Measurements from ENCODE around the gene KIRREL2. TPM values are rescaled to one million over a fixed set of nuclear protein-coding genes. Genes with fewer than 3 reads are reported as not detected.
"Not testable (repeated sequence)": the region's sequence is repeated elsewhere in the genome, so short reads cannot be mapped to it uniquely, and the experiment has no call there.

KIRREL2 gene
- total RNA-seq, 2 donors from 2014 or later, result 3.0 to 5.6 TPM

- H3K4me1 Mint-ChIP-seq (ENCODE audit: low read depth), result no peaks in the 10 kb centered on the region
- no peak for DNase-seq
- H3K27me3 Mint-ChIP-seq (ENCODE audit: low read depth), result peaks cover 23% of the 10 kb centered on the region
- H3K9me3 Mint-ChIP-seq, result no peaks in the 10 kb centered on the region
- ATAC-seq (replicated peaks in 1 of 2), result no peak
- no peak overlapping the region for H3K27ac Mint-ChIP-seq
- no peak overlapping the region for H3K4me3 Mint-ChIP-seq
- no peaks in the 10 kb centered on the region for H3K36me3 Mint-ChIP-seq (ENCODE audit: insufficient read depth in 2 of 2)
These were observed 24.7 kb upstream of the KIRREL2 start for GRCh38 chr19:35832054-35832453.

GRCh38 chr19:35833972-35834371 lies 22.7 kb upstream of the KIRREL2 start:
- Mint-ChIP-seq H3K27ac (no peak overlapping the region), H3K36me3 (ENCODE audit: insufficient read depth in 2 of 2) (no peaks in the 10 kb centered on the region), H3K27me3 (ENCODE audit: low read depth) (peaks cover 23% of the 10 kb centered on the region), H3K4me1 (ENCODE audit: low read depth) (no peaks in the 10 kb centered on the region), H3K4me3 (no peak overlapping the region), H3K9me3 (peaks cover 0 to 1% of the 10 kb centered on the region in 2 donors)
- DNase-seq (no peak), ATAC-seq (replicated peaks in 1 of 2) (no peak)

GRCh38 chr19:35836096-35836495 lies 20.6 kb upstream of the KIRREL2 start:
- DNase-seq; H3K4me3 Mint-ChIP-seq; ATAC-seq (replicated peaks in 1 of 2); H3K36me3 Mint-ChIP-seq (ENCODE audit: insufficient read depth in 2 of 2); H3K4me1 Mint-ChIP-seq (ENCODE audit: low read depth); H3K27ac Mint-ChIP-seq; H3K9me3 Mint-ChIP-seq: not testable (repeated sequence)
- peaks cover 21% of the 10 kb centered on the region for H3K27me3 Mint-ChIP-seq (ENCODE audit: low read depth)

GRCh38 chr19:35841961-35842595 lies 14.6 kb upstream of the KIRREL2 start:
- no peak overlapping the region for H3K27ac Mint-ChIP-seq

GRCh38 chr19:35842666-35843272 lies 13.9 kb upstream of the KIRREL2 start:
- peaks cover 3% of the 10 kb centered on the region in 2 donors for H3K36me3 Mint-ChIP-seq (ENCODE audit: insufficient read depth in 2 of 2)
- ATAC-seq (replicated peaks in 1 of 2) (no peak), DNase-seq (no peak)
- H3K27ac Mint-ChIP-seq, result no peak overlapping the region
- peaks cover 15% of the 10 kb centered on the region for H3K4me1 Mint-ChIP-seq (ENCODE audit: low read depth)
- H3K9me3 Mint-ChIP-seq, result peaks cover 0 to 6% of the 10 kb centered on the region in 2 donors
- no peak overlapping the region for H3K4me3 Mint-ChIP-seq
- peaks cover 44% of the 10 kb centered on the region for H3K27me3 Mint-ChIP-seq (ENCODE audit: low read depth)

More at GRCh38 chr19:35841961-35842595, 14.6 kb upstream of the KIRREL2 start:
- no peak for ATAC-seq (replicated peaks in 1 of 2)
- H3K4me1 Mint-ChIP-seq (ENCODE audit: low read depth), result peaks cover 15% of the 10 kb centered on the region
- H3K4me3 Mint-ChIP-seq, result no peak overlapping the region
- peaks cover 3% of the 10 kb centered on the region in 2 donors for H3K36me3 Mint-ChIP-seq (ENCODE audit: insufficient read depth in 2 of 2)
- H3K27me3 Mint-ChIP-seq (ENCODE audit: low read depth), result peaks cover 44% of the 10 kb centered on the region
- DNase-seq, result no peak
- H3K9me3 Mint-ChIP-seq, result peaks cover 0 to 6% of the 10 kb centered on the region in 2 donors

GRCh38 chr19:35843676-35844481 lies 12.8 kb upstream of the KIRREL2 start:
- H3K4me1 Mint-ChIP-seq (ENCODE audit: low read depth), result peaks cover 15% of the 10 kb centered on the region
- ATAC-seq (replicated peaks in 1 of 2), result no peak

GRCh38 chr19:35844482-35845214 lies 12.1 kb upstream of the KIRREL2 start:
- DNase-seq (no peak), ATAC-seq (replicated peaks in 1 of 2) (no peak)
- Mint-ChIP-seq H3K4me1 (ENCODE audit: low read depth) (peaks cover 15% of the 10 kb centered on the region), H3K4me3 (peak overlapping the region; percentile 77 to 81), H3K27ac (no peak overlapping the region), H3K36me3 (ENCODE audit: insufficient read depth in 2 of 2) (peaks cover 3% of the 10 kb centered on the region in 2 donors), H3K27me3 (ENCODE audit: low read depth) (peaks cover 44% of the 10 kb centered on the region), H3K9me3 (peaks cover 0 to 4% of the 10 kb centered on the region in 2 donors)

More at GRCh38 chr19:35843676-35844481, 12.8 kb upstream of the KIRREL2 start:
- H3K4me3 Mint-ChIP-seq, result no peak overlapping the region
- peaks cover 3% of the 10 kb centered on the region in 2 donors for H3K36me3 Mint-ChIP-seq (ENCODE audit: insufficient read depth in 2 of 2)
- no peak for DNase-seq
- peaks cover 44% of the 10 kb centered on the region for H3K27me3 Mint-ChIP-seq (ENCODE audit: low read depth)
- H3K27ac Mint-ChIP-seq, result no peak overlapping the region
- H3K9me3 Mint-ChIP-seq, result peaks cover 0 to 6% of the 10 kb centered on the region in 2 donors

GRCh38 chr19:35845215-35846037 lies 11.3 kb upstream of the KIRREL2 start:
- Mint-ChIP-seq H3K27ac (no peak overlapping the region), H3K9me3 (peaks cover 0 to 4% of the 10 kb centered on the region in 2 donors), H3K4me3 (peak overlapping the region; percentile 77 to 81), H3K27me3 (ENCODE audit: low read depth) (peaks cover 44% of the 10 kb centered on the region), H3K4me1 (ENCODE audit: low read depth) (peaks cover 15% of the 10 kb centered on the region), H3K36me3 (ENCODE audit: insufficient read depth in 2 of 2) (peaks cover 3% of the 10 kb centered on the region in 2 donors)
- DNase-seq, result no peak
- peak; percentile 56 to 61 for ATAC-seq (replicated peaks in 1 of 2)

GRCh38 chr19:35846038-35846668 lies 10.6 kb upstream of the KIRREL2 start:
- Mint-ChIP-seq H3K4me1 (ENCODE audit: low read depth) (peaks cover 19% of the 10 kb centered on the region), H3K27me3 (ENCODE audit: low read depth) (peaks cover 51% of the 10 kb centered on the region), H3K4me3 (peak overlapping the region; percentile 59 to 63), H3K36me3 (ENCODE audit: insufficient read depth in 2 of 2) (peaks cover 3% of the 10 kb centered on the region in 2 donors), H3K27ac (no peak overlapping the region), H3K9me3 (peaks cover 0 to 4% of the 10 kb centered on the region in 2 donors)
- ATAC-seq (replicated peaks in 1 of 2) (peak; percentile 11 to 24), DNase-seq (no peak)

GRCh38 chr19:35847911-35848310 lies 8.8 kb upstream of the KIRREL2 start:
- Mint-ChIP-seq H3K9me3 (no peaks in the 10 kb centered on the region), H3K4me3 (no peak overlapping the region), H3K4me1 (ENCODE audit: low read depth) (peaks cover 24% of the 10 kb centered on the region), H3K27me3 (ENCODE audit: low read depth) (peaks cover 52% of the 10 kb centered on the region), H3K27ac (no peak overlapping the region), H3K36me3 (ENCODE audit: insufficient read depth in 2 of 2) (peaks cover 2 to 3% of the 10 kb centered on the region in 2 donors)
- ATAC-seq (replicated peaks in 1 of 2), result no peak
- DNase-seq, result no peak

GRCh38 chr19:35848486-35848885 lies 8.2 kb upstream of the KIRREL2 start:
- H3K27ac Mint-ChIP-seq, result no peak overlapping the region
- DNase-seq (no peak), ATAC-seq (replicated peaks in 1 of 2) (no peak)
- no peaks in the 10 kb centered on the region for H3K9me3 Mint-ChIP-seq
- no peak overlapping the region for H3K4me3 Mint-ChIP-seq
- H3K36me3 Mint-ChIP-seq (ENCODE audit: insufficient read depth in 2 of 2), result peaks cover 2 to 3% of the 10 kb centered on the region in 2 donors
- peaks cover 52% of the 10 kb centered on the region for H3K27me3 Mint-ChIP-seq (ENCODE audit: low read depth)
- peaks cover 26% of the 10 kb centered on the region for H3K4me1 Mint-ChIP-seq (ENCODE audit: low read depth)
